ENCODE data around the gene PITPNM3. TPM values are rescaled to one million over a fixed set of nuclear protein-coding genes. Genes with fewer than 3 reads are reported as not detected.

Gene PITPNM3
- total and polyA plus RNA-seq, 2 donors (not counting 1 experiment from before 2014, with no cell fraction given) = 0.99 to 1.1 TPM

GRCh38 chr17:6532441-6532885 is 23.9 kb downstream of the PITPNM3 start:
- no peaks in the 10 kb centered on the region for H4K20me1 ChIP-seq (ENCODE audit: control insufficient read depth, extremely low read depth, insufficient read depth, low read length)
- TF ChIP-seq, protein P1, sequence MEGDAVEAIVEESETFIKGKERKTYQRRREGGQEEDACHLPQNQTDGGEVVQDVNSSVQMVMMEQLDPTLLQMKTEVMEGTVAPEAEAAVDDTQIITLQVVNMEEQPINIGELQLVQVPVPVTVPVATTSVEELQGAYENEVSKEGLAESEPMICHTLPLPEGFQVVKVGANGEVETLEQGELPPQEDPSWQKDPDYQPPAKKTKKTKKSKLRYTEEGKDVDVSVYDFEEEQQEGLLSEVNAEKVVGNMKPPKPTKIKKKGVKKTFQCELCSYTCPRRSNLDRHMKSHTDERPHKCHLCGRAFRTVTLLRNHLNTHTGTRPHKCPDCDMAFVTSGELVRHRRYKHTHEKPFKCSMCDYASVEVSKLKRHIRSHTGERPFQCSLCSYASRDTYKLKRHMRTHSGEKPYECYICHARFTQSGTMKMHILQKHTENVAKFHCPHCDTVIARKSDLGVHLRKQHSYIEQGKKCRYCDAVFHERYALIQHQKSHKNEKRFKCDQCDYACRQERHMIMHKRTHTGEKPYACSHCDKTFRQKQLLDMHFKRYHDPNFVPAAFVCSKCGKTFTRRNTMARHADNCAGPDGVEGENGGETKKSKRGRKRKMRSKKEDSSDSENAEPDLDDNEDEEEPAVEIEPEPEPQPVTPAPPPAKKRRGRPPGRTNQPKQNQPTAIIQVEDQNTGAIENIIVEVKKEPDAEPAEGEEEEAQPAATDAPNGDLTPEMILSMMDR (conservative IDR thresholded peaks at IDR 0.05 in 1 of 2, IDR thresholded peaks at IDR 0.05 in 1 of 2; ENCODE audit: low read depth in 1 of 2, low read length in 2 of 2) = no peak
- no peak for TF ChIP-seq EZH2 (IDR thresholded peaks at IDR 0.05; ENCODE audit: low read length, missing control alignments)
- H3K27me3 ChIP-seq (ENCODE audit: control insufficient read depth, insufficient read depth, low read length) = no peaks in the 10 kb centered on the region
- H3K9ac ChIP-seq (ENCODE audit: insufficient read depth, low read length) = no peak overlapping the region
- H3K9me3 ChIP-seq (ENCODE audit: control insufficient read depth, insufficient read depth, low read depth, low read length) = no peaks in the 10 kb centered on the region
- DNase-seq (ENCODE audit: low read depth in 2 of 2) = no peak
- no peak overlapping the region for H3K27ac ChIP-seq (ENCODE audit: insufficient read depth, low read length)
- H3K4me1 ChIP-seq (ENCODE audit: control insufficient read depth, extremely low read depth, insufficient read depth, low read length) = no peaks in the 10 kb centered on the region
- H2AFZ ChIP-seq (ENCODE audit: low read length) = no peak overlapping the region
- no peaks in the 10 kb centered on the region for H3K79me2 ChIP-seq (ENCODE audit: control insufficient read depth, insufficient read depth, low read length)
- H3K36me3 ChIP-seq (ENCODE audit: control insufficient read depth, insufficient read depth, low read length) = no peaks in the 10 kb centered on the region
- no peak overlapping the region for H3K4me3 ChIP-seq (replicated peaks in 1 of 4; ENCODE audit: control extremely low read depth in 1 of 4, insufficient read depth in 1 of 4, low read depth in 3 of 4, low read length in 4 of 4)
- no peak overlapping the region for H3K4me2 ChIP-seq (ENCODE audit: extremely low read depth, insufficient read depth, low read length)

- DNase-seq (ENCODE audit: low read depth in 2 of 2) = no peak
- no peaks in the 10 kb centered on the region for H3K27me3 ChIP-seq (ENCODE audit: control insufficient read depth, insufficient read depth, low read length)
- H3K4me2 ChIP-seq (ENCODE audit: extremely low read depth, insufficient read depth, low read length) = no peak overlapping the region
- no peak overlapping the region for H2AFZ ChIP-seq (ENCODE audit: low read length)
- TF ChIP-seq, protein P1 (conservative IDR thresholded peaks at IDR 0.05 in 1 of 2, IDR thresholded peaks at IDR 0.05 in 1 of 2; ENCODE audit: low read depth in 1 of 2, low read length in 2 of 2) = no peak
- no peak for TF ChIP-seq EZH2 (IDR thresholded peaks at IDR 0.05; ENCODE audit: low read length, missing control alignments)
- no peak overlapping the region for H3K9ac ChIP-seq (ENCODE audit: insufficient read depth, low read length)
- H4K20me1 ChIP-seq (ENCODE audit: control insufficient read depth, extremely low read depth, insufficient read depth, low read length) = no peaks in the 10 kb centered on the region
- H3K27ac ChIP-seq (ENCODE audit: insufficient read depth, low read length) = no peak overlapping the region
- H3K9me3 ChIP-seq (ENCODE audit: control insufficient read depth, insufficient read depth, low read depth, low read length) = no peaks in the 10 kb centered on the region
- no peaks in the 10 kb centered on the region for H3K36me3 ChIP-seq (ENCODE audit: control insufficient read depth, insufficient read depth, low read length)
- H3K4me1 ChIP-seq (ENCODE audit: control insufficient read depth, extremely low read depth, insufficient read depth, low read length) = no peaks in the 10 kb centered on the region
- no peaks in the 10 kb centered on the region for H3K79me2 ChIP-seq (ENCODE audit: control insufficient read depth, insufficient read depth, low read length)
- no peak overlapping the region for H3K4me3 ChIP-seq (replicated peaks in 1 of 4; ENCODE audit: control extremely low read depth in 1 of 4, insufficient read depth in 1 of 4, low read depth in 3 of 4, low read length in 4 of 4)
Measured at GRCh38 chr17:6531575-6531974, 24.8 kb downstream of the PITPNM3 start.

GRCh38 chr17:6530324-6530920 is 25.9 kb downstream of the PITPNM3 start:
- DNase-seq (ENCODE audit: low read depth in 2 of 2) = no peak
- Histone ChIP-seq H3K9ac (ENCODE audit: insufficient read depth, low read length) (no peak overlapping the region), H3K27me3 (ENCODE audit: control insufficient read depth, insufficient read depth, low read length) (no peaks in the 10 kb centered on the region), H2AFZ (ENCODE audit: low read length) (no peak overlapping the region), H3K36me3 (ENCODE audit: control insufficient read depth, insufficient read depth, low read length) (no peaks in the 10 kb centered on the region), H3K4me2 (ENCODE audit: extremely low read depth, insufficient read depth, low read length) (no peak overlapping the region), H3K79me2 (ENCODE audit: control insufficient read depth, insufficient read depth, low read length) (no peaks in the 10 kb centered on the region), H3K9me3 (ENCODE audit: control insufficient read depth, insufficient read depth, low read depth, low read length) (no peaks in the 10 kb centered on the region), H4K20me1 (ENCODE audit: control insufficient read depth, extremely low read depth, insufficient read depth, low read length) (no peaks in the 10 kb centered on the region), H3K4me3 (replicated peaks in 1 of 4; ENCODE audit: control extremely low read depth in 1 of 4, insufficient read depth in 1 of 4, low read depth in 3 of 4, low read length in 4 of 4) (no peak overlapping the region), H3K27ac (ENCODE audit: insufficient read depth, low read length) (no peak overlapping the region), H3K4me1 (ENCODE audit: control insufficient read depth, extremely low read depth, insufficient read depth, low read length) (no peaks in the 10 kb centered on the region)
- TF ChIP-seq, protein P1 (conservative IDR thresholded peaks at IDR 0.05 in 1 of 2, IDR thresholded peaks at IDR 0.05 in 1 of 2; ENCODE audit: low read depth in 1 of 2, low read length in 2 of 2) = no peak
- TF ChIP-seq EZH2 (IDR thresholded peaks at IDR 0.05; ENCODE audit: low read length, missing control alignments) = no peak

Measured in fibroblast of lung (primary cell).